AG04450 (cell line): ENCODE measurements around the gene DIP2C. TPM values are rescaled to one million over a fixed set of nuclear protein-coding genes. Genes with fewer than 3 reads are reported as not detected.

ENCODE experiments used
- CTCF ChIA-PET: fragments of 300-600, 350-600 bp; formaldehyde crosslinking; extraction: SDS; loops from one replicate; lab custom pipeline; 2022; ENCODE audit warnings: antibody characterized with exemption, inconsistent platforms; lab: Charles Lee
- POLR2A ChIA-PET: fragments of 350-600 bp; formaldehyde crosslinking; extraction: SDS; loops from one replicate; lab custom pipeline; 2021; ENCODE audit warnings: antibody characterized with exemption, inconsistent platforms; lab: Yijun Ruan, JAX
- DNase-seq: peaks from one replicate; pipeline ENCODE4 v3.0.0-alpha.2; 2011; ENCODE audit warnings: low read depth, low spot score
- H3K27ac ChIP-seq: one replicate; pipeline ENCODE4 v1.5.1; 2012; ENCODE audit warnings: low read depth, low read length, control low read depth
- H3K27me3 ChIP-seq: one replicate; pipeline ENCODE4 v1.6.0; 2012; ENCODE audit warnings: low read length; ENCODE audit not compliant: control insufficient read depth, insufficient read depth
- H3K4me3 ChIP-seq: 2 replicates; pipeline ENCODE4 v1.5.1; 2011; ENCODE audit warnings: mild to moderate bottlenecking, low read depth, low read length, control low read depth
- H3K9me3 ChIP-seq: 2 replicates; pipeline ENCODE4 v1.5.1; 2012; ENCODE audit warnings: low read length; ENCODE audit not compliant: control insufficient read depth, insufficient read depth
- polyA plus RNA-seq: library from polyadenylated mRNA; depleted of rRNA; stranded (reverse); fragments of >200 nt; gene quantifications from 2 replicates; pipeline ENCODE4 v1.2.3, GENCODE V29; 2011
- TF ChIP-seq, protein P1 (sequence below): IDR thresholded peaks from 2 replicates; pipeline ENCODE4 v1.5.1; 2011; ENCODE audit warnings: low read depth, low read length, control low read depth, inconsistent platforms

Gene DIP2C
- polyA plus RNA-seq, 1 experiment, result 9.6 TPM

DNA sequence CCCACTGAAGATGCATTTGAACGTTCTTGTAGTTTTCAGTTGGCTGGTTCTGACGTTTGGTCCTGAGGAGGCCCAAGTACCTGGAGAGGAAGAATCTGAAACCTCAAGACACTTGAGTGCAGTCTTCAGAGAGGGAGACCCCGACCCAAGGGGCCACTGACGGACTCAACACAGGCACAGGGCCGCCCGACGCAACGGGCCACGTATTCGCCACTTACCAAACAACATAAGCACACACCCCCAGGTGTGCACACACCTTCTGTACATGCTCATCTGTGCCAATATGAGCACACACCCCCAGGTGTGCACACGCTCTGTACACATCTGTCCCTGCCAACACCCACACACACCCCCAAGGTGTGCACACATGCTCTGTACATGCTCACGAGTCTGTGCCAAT is 68.5 kb downstream of the DIP2C start:
- no peaks in the 10 kb centered on the region; the same call in 1 of the 2 replicates for H3K9me3 ChIP-seq
- no peaks in the 10 kb centered on the region for H3K27me3 ChIP-seq
- no peak overlapping the region for H3K27ac ChIP-seq
- TF ChIP-seq, protein P1, sequence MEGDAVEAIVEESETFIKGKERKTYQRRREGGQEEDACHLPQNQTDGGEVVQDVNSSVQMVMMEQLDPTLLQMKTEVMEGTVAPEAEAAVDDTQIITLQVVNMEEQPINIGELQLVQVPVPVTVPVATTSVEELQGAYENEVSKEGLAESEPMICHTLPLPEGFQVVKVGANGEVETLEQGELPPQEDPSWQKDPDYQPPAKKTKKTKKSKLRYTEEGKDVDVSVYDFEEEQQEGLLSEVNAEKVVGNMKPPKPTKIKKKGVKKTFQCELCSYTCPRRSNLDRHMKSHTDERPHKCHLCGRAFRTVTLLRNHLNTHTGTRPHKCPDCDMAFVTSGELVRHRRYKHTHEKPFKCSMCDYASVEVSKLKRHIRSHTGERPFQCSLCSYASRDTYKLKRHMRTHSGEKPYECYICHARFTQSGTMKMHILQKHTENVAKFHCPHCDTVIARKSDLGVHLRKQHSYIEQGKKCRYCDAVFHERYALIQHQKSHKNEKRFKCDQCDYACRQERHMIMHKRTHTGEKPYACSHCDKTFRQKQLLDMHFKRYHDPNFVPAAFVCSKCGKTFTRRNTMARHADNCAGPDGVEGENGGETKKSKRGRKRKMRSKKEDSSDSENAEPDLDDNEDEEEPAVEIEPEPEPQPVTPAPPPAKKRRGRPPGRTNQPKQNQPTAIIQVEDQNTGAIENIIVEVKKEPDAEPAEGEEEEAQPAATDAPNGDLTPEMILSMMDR, result no peak
- DNase-seq, result no peak
- no peak overlapping the region for H3K4me3 ChIP-seq
- CTCF ChIA-PET, result no interaction called here
- POLR2A ChIA-PET, result no interaction called here

DNA sequence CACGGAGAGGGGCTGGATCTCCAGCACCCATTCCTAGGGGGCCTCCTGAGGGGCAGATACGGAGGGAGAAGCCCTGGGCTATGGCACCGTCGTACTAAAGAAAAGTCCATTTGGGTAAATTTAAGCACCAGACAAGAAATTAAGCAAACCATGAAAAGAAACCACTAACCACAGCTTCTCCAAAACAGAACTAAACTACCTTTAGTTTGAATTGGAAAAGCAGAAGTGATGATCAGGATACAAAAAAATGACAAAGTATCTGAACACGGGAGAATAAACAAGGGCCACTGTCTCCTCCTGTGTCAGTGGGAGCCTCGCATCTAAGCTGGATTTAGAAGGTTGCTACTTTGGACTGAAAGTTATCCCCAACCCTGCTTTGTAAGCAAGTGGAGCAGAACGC is 69.1 kb downstream of the DIP2C start:
- no peak overlapping the region for H3K27ac ChIP-seq
- no peak overlapping the region for H3K4me3 ChIP-seq
- no peaks in the 10 kb centered on the region for H3K27me3 ChIP-seq
- H3K9me3 ChIP-seq, result no peaks in the 10 kb centered on the region; the same call in 1 of the 2 replicates
- ChIA-PET POLR2A (no interaction called here), CTCF (no interaction called here)
- DNase-seq, result no peak
- TF ChIP-seq, protein P1, result no peak

DNA sequence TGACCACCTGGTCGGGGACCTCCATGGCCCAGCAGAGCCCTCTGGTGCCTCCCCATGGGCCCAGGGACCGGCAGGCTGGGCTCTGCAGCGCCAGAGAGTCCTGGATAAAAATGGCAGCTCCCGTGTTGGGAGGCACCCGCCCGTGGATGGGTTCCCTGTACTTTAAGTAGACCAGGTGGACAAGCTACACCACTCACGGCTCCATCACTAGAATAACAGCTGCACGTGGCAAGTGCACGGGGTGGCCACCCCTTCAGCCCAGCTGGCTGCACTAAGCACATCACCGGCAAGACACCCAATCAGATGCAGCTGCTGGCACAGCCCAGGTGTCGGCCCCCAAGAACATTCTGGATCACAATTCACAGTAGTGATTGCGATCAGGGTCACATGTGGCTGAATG is 69.8 kb downstream of the DIP2C start:
- H3K27me3 ChIP-seq, result no peaks in the 10 kb centered on the region
- H3K9me3 ChIP-seq, result no peaks in the 10 kb centered on the region; the same call in 1 of the 2 replicates
- TF ChIP-seq, protein P1, result no peak
- no peak overlapping the region for H3K4me3 ChIP-seq
- CTCF ChIA-PET, result no interaction called here
- no peak for DNase-seq
- no peak overlapping the region for H3K27ac ChIP-seq
- POLR2A ChIA-PET, result no interaction called here

DNA sequence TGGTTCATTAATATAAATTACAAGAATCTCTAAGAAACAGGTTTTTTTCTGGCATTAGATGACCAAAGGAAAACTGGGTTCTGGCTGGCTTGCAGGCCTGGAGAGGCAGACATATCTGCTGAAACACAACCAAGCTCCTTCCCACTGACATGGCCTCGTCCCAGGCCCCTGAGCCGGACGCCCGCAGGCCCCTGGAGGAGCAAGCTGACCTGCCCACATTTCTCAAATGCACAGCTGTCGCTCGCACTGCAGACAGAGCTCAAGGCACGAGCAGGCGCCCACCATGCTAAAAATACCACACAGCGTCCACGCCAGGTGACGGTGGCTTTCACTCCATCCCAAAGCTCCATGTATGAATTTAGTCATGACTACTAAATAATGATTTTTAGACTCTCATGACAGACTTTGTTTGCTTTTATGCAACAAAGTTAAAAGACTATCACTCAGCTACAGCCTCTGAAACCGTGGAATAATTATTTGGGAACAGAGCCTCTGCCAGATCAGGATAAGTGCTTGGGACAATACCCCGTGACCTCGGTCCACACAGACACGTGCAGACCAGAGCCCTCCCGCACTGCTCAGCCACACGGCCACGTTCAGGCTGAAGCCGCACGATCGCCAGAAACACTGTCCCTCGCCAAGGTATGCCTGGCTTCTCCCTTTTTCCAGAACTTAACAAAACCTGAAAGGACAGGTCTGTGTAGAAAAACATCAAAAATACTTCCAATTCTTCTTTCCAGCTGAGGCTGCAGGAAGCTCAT is 71.1 kb downstream of the DIP2C start:
- no peak for DNase-seq

DNA sequence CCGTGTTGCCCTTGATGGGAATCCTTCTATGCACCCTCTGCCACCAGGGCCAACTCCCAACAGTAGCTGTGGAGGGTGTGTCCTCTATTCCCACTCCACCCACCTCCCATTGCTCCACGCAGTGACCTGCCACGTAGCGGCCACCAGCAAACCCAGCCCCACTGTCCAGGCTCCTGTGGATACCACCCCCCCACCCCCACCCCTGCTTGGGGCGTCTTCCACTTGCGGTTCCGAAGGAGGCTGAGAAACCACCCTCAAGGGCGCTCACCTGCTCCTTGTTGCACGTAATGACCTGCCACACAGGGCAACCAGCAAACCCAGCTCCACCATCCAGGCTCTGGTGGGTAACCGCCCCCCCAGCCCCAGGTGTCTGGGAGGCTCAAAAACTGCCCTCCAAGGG is 72.0 kb downstream of the DIP2C start:
- no peak for DNase-seq
- no peak overlapping the region for H3K4me3 ChIP-seq
- H3K27me3 ChIP-seq, result no peaks in the 10 kb centered on the region
- CTCF ChIA-PET, result no interaction called here
- POLR2A ChIA-PET, result interaction anchor here (0.6 kb wide), 1 partner anchor 32 kb away, joined by 3 read pairs; no protein-coding TSS in a partner anchor
- TF ChIP-seq, protein P1, result no peak
- no peaks in the 10 kb centered on the region; the same call in 1 of the 2 replicates for H3K9me3 ChIP-seq
- no peak overlapping the region for H3K27ac ChIP-seq

More for the DNA sequence above, 71.1 kb downstream of the DIP2C start:
- POLR2A ChIA-PET, result no interaction called here
- no peaks in the 10 kb centered on the region; the same call in 1 of the 2 replicates for H3K9me3 ChIP-seq
- H3K27me3 ChIP-seq, result no peaks in the 10 kb centered on the region
- H3K27ac ChIP-seq, result no peak overlapping the region
- CTCF ChIA-PET, result no interaction called here
- H3K4me3 ChIP-seq, result no peak overlapping the region
- TF ChIP-seq, protein P1, result no peak
